GM21381 (cell line): ENCODE measurements around the gene PM20D1.
A peak's percentile ranks its signal among the peaks of the same experiment; 100 is the strongest.

Experiments used
- ATAC-seq: cut with Tn5 transposase; IDR thresholded peaks from one replicate; pipeline ENCODE4 v1.9.1; 2021; ENCODE audit warnings: mild to moderate bottlenecking, moderate library complexity; ENCODE audit not compliant: unreplicated experiment

PM20D1 gene

GRCh38 chr1:205809942-205810345 lies 40.0 kb downstream of the PM20D1 start:
- no peak for ATAC-seq

- ATAC-seq = no peak
Observed at GRCh38 chr1:205809469-205809868, 40.5 kb downstream of the PM20D1 start.

- ATAC-seq = no peak
Observed at GRCh38 chr1:205805082-205805711, 44.7 kb downstream of the PM20D1 start.

GRCh38 chr1:205804605-205805004 lies 45.3 kb downstream of the PM20D1 start:
- ATAC-seq = no peak

- ATAC-seq = no peak
Observed at GRCh38 chr1:205803986-205804385, 45.9 kb downstream of the PM20D1 start.

GRCh38 chr1:205802060-205802459 lies 47.9 kb downstream of the PM20D1 start:
- ATAC-seq = no peak

GRCh38 chr1:205800981-205801703 lies 48.8 kb downstream of the PM20D1 start:
- no peak for ATAC-seq

- ATAC-seq = no peak
Observed at GRCh38 chr1:205800427-205800826, 49.5 kb downstream of the PM20D1 start.

GRCh38 chr1:205798577-205798976 lies 51.4 kb downstream of the PM20D1 start:
- ATAC-seq = no peak

GRCh38 chr1:205797168-205797567 lies 52.8 kb downstream of the PM20D1 start:
- no peak for ATAC-seq

GRCh38 chr1:205794011-205794730 lies 55.8 kb downstream of the PM20D1 start:
- ATAC-seq = peak; percentile 63

- ATAC-seq = no peak
Observed at GRCh38 chr1:205792961-205793673, 56.8 kb downstream of the PM20D1 start.

- ATAC-seq = no peak
Observed at GRCh38 chr1:205792481-205792881, 57.5 kb downstream of the PM20D1 start.

- ATAC-seq = no peak
Observed at GRCh38 chr1:205791568-205792180, 58.3 kb downstream of the PM20D1 start.

- ATAC-seq = no peak
Observed at GRCh38 chr1:205787287-205787916, 62.5 kb downstream of the PM20D1 start.

GRCh38 chr1:205786601-205787000 lies 63.3 kb downstream of the PM20D1 start:
- no peak for ATAC-seq

- no peak for ATAC-seq
Observed at GRCh38 chr1:205785446-205785845, 64.5 kb downstream of the PM20D1 start.

- no peak for ATAC-seq
Observed at GRCh38 chr1:205783904-205784303, 66.0 kb downstream of the PM20D1 start.

- ATAC-seq = no peak
Observed at GRCh38 chr1:205783433-205783795, 66.5 kb downstream of the PM20D1 start.

- no peak for ATAC-seq
Observed at GRCh38 chr1:205782627-205783432, 67.1 kb downstream of the PM20D1 start.
